Caki2 (cell line): ENCODE measurements around the gene ITM2B. TPM values are rescaled to one million over a fixed set of nuclear protein-coding genes. Genes with fewer than 3 reads are reported as not detected.
"Not testable (repeated sequence)": the region's sequence is repeated elsewhere in the genome, so short reads cannot be mapped to it uniquely, and the experiment has no call there.

Experiments
- DNase-seq: peaks from one replicate; pipeline ENCODE4 v3.0.0-alpha.2; 2015; ENCODE audit warnings: low read depth
- in situ Hi-C: cut with HindIII; loops from 2 replicates; pipeline ENCODE4 v1.10.0; 2016; ENCODE audit warnings: low sequenced_read_pairs, low pct_unique_long_range_greater_than_20kb, mixed read lengths
- total RNA-seq: library from RNA; depleted of rRNA; stranded (reverse); fragments of >200 nt; shearing (Covaris generic); gene quantifications from 2 replicates; pipeline ENCODE4 v1.2.3, GENCODE V29; 2014; ENCODE audit warnings: low replicate concordance; rRNA removed

The ITM2B gene
- 179 and 207 TPM in 2 replicates for total RNA-seq

GRCh38 chr13:48233046-48233888 lies at the start of gene ITM2B:
Gene ITM2B (plus strand): TSS chr13:48233206. CDS start chr13:48233361, 155 bp downstream.
- in situ Hi-C loops, result no loop called here
- peak; percentile 62 for DNase-seq

- in situ Hi-C loops, result no loop called here
- no peak for DNase-seq
Measured at GRCh38 chr13:48184260-48184659, 48.7 kb upstream of the ITM2B start.

GRCh38 chr13:48185018-48185417 lies 48.0 kb upstream of the ITM2B start:
- no peak for DNase-seq
- in situ Hi-C loops, result no loop called here

- no peak for DNase-seq
- in situ Hi-C loops, result no loop called here
Measured at GRCh38 chr13:48186722-48187121, 46.3 kb upstream of the ITM2B start.

- in situ Hi-C loops, result no loop called here
- DNase-seq, result no peak
Measured at GRCh38 chr13:48188131-48188530, 44.9 kb upstream of the ITM2B start.

- in situ Hi-C loops, result no loop called here
- DNase-seq, result no peak
Measured at GRCh38 chr13:48188601-48189000, 44.4 kb upstream of the ITM2B start.

GRCh38 chr13:48189171-48189570 lies 43.8 kb upstream of the ITM2B start:
- in situ Hi-C loops, result no loop called here
- no peak for DNase-seq

GRCh38 chr13:48192411-48192935 lies 40.5 kb upstream of the ITM2B start:
- in situ Hi-C loops, result no loop called here
- DNase-seq, result no peak

- in situ Hi-C loops, result no loop called here
- DNase-seq, result peak; percentile 12
Measured at GRCh38 chr13:48194379-48194754, 38.6 kb upstream of the ITM2B start.

- in situ Hi-C loops, result no loop called here
- DNase-seq, result no peak
Measured at GRCh38 chr13:48199404-48199946, 33.5 kb upstream of the ITM2B start.

GRCh38 chr13:48201044-48201443 lies 32.0 kb upstream of the ITM2B start:
- in situ Hi-C loops, result no loop called here
- DNase-seq, result no peak

GRCh38 chr13:48207207-48207606 lies 25.8 kb upstream of the ITM2B start:
- in situ Hi-C loops, DNase-seq: not testable (repeated sequence)

GRCh38 chr13:48210178-48210577 lies 22.8 kb upstream of the ITM2B start:
- peak; percentile 45 for DNase-seq
- in situ Hi-C loops, result no loop called here

- in situ Hi-C loops, result no loop called here
- peak; percentile 37 for DNase-seq
Measured at GRCh38 chr13:48214519-48215121, 18.4 kb upstream of the ITM2B start.

GRCh38 chr13:48215511-48216203 lies 17.3 kb upstream of the ITM2B start:
- DNase-seq, in situ Hi-C loops: not testable (repeated sequence)

GRCh38 chr13:48216204-48216711 lies 16.7 kb upstream of the ITM2B start:
- DNase-seq, result no peak
- in situ Hi-C loops, result no loop called here

GRCh38 chr13:48220592-48220980 lies 12.4 kb upstream of the ITM2B start:
- no peak for DNase-seq
- in situ Hi-C loops, result no loop called here

- in situ Hi-C loops, result no loop called here
- peak; percentile 33 for DNase-seq
Measured at GRCh38 chr13:48220981-48221685, 11.9 kb upstream of the ITM2B start.
